Stimulated activated CD8-positive, alpha-beta memory T cell treated with anti-CD3 and anti-CD28 coated beads, Interleukin-4, amount 100 ng/mL, for 48 hours (primary cell): ENCODE data around the gene APBB2.
"Not testable (repeated sequence)": the region's sequence is repeated elsewhere in the genome, so short reads cannot be mapped to it uniquely, and the experiment has no call there.

Experiments
- DNase-seq: peaks from one replicate; pipeline ENCODE4 v3.0.0-alpha.2; 2020

Gene APBB2

DNA sequence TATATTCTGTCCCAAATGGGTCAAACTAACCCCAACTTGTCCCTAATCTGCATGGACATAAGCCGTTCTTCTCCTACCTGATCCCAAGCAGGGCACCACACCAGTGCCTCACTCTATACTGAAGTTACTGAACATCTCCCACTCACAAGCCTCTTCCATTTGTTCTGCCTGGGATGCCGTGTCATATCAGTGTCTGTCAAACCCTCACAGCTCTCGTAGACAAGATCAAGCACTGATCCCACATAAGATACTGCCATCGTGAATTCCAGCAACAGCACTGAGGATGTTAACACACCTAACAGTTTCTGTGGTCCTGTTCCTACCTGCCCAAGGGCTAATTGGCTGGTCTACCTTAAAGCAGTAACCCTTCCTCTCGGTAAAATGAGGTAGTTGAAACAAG, 162.1 kb downstream of the APBB2 start:
- DNase-seq = no peak

GRCh38 chr4:41050880-41051775, 163.2 kb downstream of the APBB2 start:
- DNase-seq = no peak

- DNase-seq = no peak
These were observed 164.2 kb downstream of the APBB2 start for GRCh38 chr4:41050116-41050515.

- not testable (repeated sequence) for DNase-seq
These were observed 165.2 kb downstream of the APBB2 start for GRCh38 chr4:41049176-41049575.

DNA sequence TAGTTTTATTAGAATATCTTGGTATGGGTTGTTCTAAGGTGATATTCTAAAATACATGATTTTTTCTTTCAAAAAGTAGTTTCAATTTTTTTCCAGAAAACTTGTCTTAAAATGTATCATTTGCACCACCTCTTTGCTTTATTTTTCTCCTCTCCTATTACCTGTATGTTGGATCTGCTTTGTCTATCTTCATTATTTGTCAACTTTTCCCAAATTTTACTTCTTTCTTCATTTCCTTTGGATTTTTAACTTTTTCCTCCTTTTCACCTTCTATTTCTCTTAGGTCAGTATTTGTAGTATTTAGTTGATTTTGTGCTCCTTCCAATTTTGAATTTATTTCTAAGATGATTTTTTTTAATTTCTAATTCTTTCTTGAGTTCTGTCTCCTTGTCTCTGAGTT, 169.6 kb downstream of the APBB2 start:
- DNase-seq = no peak

- no peak for DNase-seq
These were observed 170.2 kb downstream of the APBB2 start for GRCh38 chr4:41044165-41044564.

GRCh38 chr4:41043465-41043864, 170.9 kb downstream of the APBB2 start:
- no peak for DNase-seq

DNA sequence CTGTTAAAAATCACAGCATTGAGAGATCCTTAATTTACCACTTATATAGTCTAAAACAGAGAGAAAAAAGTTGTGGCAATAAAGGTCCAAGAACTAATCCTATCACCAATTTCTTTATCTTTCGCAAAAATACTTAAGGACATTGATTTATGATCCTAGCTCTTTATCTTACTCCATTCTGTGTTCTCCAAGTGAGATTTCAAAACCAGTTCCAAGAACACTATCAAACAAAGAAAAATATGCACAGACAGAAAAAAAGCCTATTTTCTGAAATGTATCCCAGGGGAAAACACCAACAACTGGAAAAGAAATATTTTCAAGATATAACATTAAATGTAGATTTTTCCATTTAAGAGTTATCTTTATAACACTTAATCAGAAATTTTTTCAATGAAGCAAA, 172.8 kb downstream of the APBB2 start:
- DNase-seq = no peak

DNA sequence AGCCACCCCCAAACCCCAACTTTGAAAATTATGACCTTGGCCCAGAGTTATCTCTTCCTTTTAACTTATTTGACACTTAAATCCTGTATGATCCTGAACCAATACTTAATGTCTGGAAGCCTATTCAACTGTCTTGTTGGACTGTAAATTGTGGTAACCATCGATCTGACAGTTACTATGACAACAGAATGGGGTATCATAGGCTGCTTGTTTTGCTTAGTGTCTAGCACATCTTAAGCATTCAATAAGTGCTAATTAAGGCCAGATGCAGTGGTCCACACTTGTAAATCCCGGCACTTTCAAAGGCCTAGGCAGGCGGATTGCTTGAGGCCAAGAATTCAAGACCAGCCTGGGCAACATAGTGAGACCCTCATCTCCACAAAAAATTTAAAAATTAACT, 175.0 kb downstream of the APBB2 start:
- no peak for DNase-seq

- no peak for DNase-seq
These were observed 176.0 kb downstream of the APBB2 start for GRCh38 chr4:41038304-41038703.

DNA sequence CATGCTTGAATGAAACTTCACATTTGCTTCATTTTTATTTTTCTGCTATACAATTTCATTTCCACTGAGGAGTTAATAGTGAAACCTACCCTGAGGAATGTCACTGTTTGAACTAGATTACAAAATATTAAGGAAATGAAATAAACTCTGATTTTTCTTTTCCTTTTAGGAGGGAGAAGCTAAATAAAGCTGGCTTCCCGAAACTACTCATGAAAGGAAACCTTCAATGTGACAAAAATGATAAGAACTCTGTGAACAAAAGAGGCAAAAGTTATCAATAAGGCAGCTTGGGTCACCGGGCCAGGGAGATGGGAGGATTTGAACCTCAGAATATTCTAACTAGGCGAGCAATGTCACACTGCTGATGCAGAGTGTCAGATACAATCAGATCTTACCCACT, 185.2 kb downstream of the APBB2 start:
- no peak for DNase-seq

- DNase-seq = no peak
These were observed 185.8 kb downstream of the APBB2 start for GRCh38 chr4:41028392-41029076.

- DNase-seq = no peak
These were observed 187.4 kb downstream of the APBB2 start for GRCh38 chr4:41026971-41027370.

DNA sequence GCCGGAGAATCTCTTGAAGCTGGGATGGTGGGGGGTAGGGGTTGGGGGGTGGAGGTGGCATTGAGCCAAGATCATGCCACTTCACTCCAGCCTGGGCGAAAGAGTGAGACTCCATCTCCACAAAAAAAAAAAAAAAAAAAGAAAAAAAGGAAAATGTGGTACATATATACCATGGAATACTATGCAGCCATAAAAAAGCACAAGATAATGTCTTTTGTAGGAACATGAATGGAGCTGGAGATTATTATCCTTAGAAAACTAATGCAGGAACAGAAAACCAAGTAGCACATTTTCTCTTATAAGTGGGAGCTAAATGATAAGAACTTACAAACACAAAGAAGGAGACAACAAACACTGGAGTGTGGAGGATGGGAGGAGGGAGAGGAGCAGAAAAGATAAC, 188.5 kb downstream of the APBB2 start:
- no peak for DNase-seq

- DNase-seq = no peak
These were observed 189.5 kb downstream of the APBB2 start for GRCh38 chr4:41024556-41025491.

DNA sequence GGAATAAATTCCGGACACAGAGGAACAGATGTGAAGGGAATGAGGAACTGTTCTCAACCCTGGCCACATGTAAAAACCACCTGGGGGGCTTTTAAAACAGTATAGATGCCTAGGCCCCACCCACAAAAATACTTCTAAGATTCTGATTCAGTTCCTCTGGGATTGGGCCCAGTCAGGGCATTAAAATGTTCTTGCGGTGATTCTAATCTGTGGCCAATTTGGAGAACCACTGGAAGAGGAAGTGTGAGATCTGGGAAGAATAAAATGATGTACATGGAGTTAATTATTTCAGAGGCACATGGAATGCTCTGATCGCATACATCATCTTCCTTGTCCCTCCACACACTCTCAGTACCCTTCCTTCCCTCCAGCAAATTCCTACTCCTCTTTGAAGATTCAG, 192.2 kb downstream of the APBB2 start:
- DNase-seq = no peak

DNA sequence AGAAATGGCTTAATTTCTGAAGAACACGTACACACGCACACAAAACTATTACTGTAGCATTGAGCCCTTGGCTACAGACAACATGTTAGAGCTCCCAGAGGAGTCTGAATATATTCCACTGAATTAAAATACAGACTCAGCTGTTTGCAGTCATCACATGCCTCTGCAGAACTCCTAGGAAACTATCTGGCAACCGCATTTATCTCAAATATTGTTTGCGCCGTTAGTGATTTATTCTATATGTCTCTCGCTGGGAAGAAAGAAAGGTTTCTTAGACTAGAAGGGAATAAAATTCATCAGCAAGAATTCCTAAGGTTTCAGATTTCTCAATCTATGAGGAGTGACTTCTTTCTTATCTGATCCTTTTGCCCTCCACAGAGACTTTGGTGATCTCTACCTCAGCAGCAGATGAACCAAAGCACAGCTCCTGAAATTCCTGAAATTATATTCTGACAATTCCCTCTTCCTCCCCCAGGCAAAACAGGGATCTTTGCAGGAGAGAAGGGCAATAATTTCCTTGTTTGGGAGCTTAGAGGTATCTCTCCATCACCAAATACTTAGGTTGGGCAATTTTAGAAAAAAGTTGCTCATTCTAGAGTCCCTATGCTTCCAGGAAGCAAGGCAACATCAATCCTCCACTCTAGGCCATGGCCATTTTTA, 199.2 kb downstream of the APBB2 start:
- no peak for DNase-seq

- DNase-seq = no peak
These were observed 200.2 kb downstream of the APBB2 start for GRCh38 chr4:41014158-41014557.

DNA sequence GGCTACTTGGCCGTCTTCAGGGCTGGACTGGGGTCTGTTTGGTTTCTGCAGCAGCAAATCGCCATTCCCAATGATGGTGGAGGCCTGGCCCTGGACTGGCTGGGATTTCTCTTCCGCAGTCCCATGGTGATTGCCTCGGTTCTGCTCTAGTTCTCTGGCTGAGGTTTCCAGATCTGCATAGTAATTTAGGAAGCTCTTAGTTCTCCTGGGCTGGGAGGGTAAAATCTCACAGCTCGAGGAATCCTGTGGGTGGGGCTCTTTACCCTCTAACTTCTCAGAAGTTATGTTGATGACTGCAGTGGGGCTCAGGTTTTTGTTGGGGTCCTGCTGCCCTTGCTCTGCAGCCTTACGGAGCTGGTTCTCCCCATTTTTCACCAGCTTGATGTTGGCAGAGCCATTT, 200.6 kb downstream of the APBB2 start:
- no peak for DNase-seq

DNA sequence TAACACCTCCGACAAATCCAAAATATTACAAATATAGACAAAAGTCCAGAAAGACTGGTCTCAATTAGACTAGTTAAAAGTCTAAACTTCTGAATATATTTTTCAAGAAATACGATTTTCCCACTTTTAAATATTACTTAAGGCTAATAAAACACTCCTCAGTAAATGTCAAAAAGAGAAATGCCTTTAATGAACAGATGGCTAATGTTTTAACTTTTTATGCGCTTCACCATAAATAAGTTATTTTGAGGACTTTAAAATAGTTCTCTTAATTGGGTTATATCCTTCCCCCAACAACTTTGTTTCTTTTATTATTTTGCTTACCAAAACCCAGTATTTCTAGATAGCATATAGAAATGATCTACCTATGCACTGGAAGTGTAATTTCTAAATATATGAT, 201.4 kb downstream of the APBB2 start:
- no peak for DNase-seq

DNA sequence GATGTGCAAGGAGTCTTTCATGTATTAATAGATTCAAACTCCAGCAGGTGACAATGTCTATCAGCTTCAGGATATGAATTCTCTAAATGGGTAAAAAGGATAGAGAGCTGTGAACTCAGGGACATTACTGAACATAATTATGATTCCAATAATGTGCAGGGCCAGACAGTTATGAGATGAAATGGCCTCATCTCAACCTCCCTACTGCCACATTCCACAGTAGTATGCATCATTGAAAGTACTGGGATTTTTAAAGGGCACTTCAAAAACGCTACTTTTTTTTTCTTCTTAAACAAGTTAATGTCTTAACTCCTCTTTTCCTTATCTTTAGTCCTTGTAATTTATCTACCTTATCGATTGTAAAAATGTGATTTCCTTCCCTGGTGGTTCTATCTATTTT, 202.0 kb downstream of the APBB2 start:
- no peak for DNase-seq

DNA sequence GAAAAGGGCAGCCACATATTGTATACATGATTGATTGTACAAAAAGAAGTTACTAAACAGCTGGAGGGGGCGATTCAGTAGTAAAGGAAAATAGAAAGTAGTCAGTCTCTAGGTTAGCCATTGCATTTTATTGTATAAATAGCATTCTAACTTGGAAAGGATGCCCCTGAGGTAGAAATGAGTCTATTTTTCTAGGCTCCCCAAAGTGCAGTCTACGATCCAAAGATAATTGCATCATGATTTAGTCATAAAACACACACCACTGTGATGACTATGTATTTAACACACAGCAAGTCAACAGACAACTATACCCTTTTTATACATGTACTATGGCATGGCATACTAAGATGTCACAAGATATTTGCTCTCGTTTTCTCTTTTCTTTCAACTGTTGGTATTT, 204.9 kb downstream of the APBB2 start:
- no peak for DNase-seq

- no peak for DNase-seq
These were observed 208.2 kb downstream of the APBB2 start for GRCh38 chr4:41006141-41006540.
